IMR-90 (cell line): ENCODE measurements around the gene PRDX4. TPM values are rescaled to one million over a fixed set of nuclear protein-coding genes. Genes with fewer than 3 reads are reported as not detected.

Experiments
- ATAC-seq: fragments of 200-7000 bp; cut with Tn5 transposase; 2 replicates; pipeline ENCODE4 v1.9.1; 2020; ENCODE audit warnings: low read depth, mild to moderate bottlenecking, moderate library complexity
- BruUV-seq: library from RNA; stranded (reverse); fragments of 400-500 nt; replicated peaks from 2 replicates; lab custom pipeline; 2021; lab: Mats Ljungman, UMichigan
- CTCF ChIA-PET: fragments of 300-600 bp; formaldehyde crosslinking; extraction: SDS; loops from one replicate; lab custom pipeline; 2021; ENCODE audit warnings: antibody characterized with exemption; lab: Yijun Ruan, JAX
- POLR2A ChIA-PET: fragments of 300-600 bp; sonication (Branson Sonifier 250); formaldehyde crosslinking; loops from one replicate; lab custom pipeline; 2022; ENCODE audit warnings: antibody characterized with exemption; ENCODE audit not compliant: unreplicated experiment; lab: Charles Lee
- DNase-seq: peaks from one replicate; pipeline ENCODE4 v3.0.0; 2013
- H2AFZ ChIP-seq: replicated peaks from 2 replicates; pipeline ENCODE3; 2013; ENCODE audit warnings: low read length, mild to moderate bottlenecking; ENCODE audit not compliant: poor library complexity
- H2AK5ac ChIP-seq: 2 replicates; pipeline ENCODE4 v1.6.1; 2013; ENCODE audit warnings: low read depth, low read length, inconsistent platforms
- H2AK9ac ChIP-seq: replicated peaks from 2 replicates; pipeline ENCODE3; 2013; ENCODE audit warnings: mild to moderate bottlenecking, low read depth, low read length, moderate library complexity; ENCODE audit not compliant: poor library complexity
- H2BK120ac ChIP-seq: 2 replicates; pipeline ENCODE4 v1.6.1; 2013; ENCODE audit warnings: low read depth, low read length, inconsistent platforms
- H2BK15ac ChIP-seq: 3 replicates; pipeline ENCODE4 v1.6.1; 2013; ENCODE audit warnings: low read depth, low read length, inconsistent platforms
- H2BK20ac ChIP-seq: 2 replicates; pipeline ENCODE4 v1.6.1; 2013; ENCODE audit warnings: low read depth, mild to moderate bottlenecking, inconsistent platforms, low read length, moderate library complexity
- H2BK5ac ChIP-seq: 2 replicates; pipeline ENCODE4 v1.6.1; 2013; ENCODE audit warnings: mild to moderate bottlenecking, low read depth, low read length, inconsistent platforms; ENCODE audit not compliant: poor library complexity, severe bottlenecking
- H3K14ac ChIP-seq: replicated peaks from 2 replicates; pipeline ENCODE4 v1.6.1; 2013; ENCODE audit warnings: low read depth, low read length, inconsistent platforms
- H3K18ac ChIP-seq: 2 replicates; pipeline ENCODE4 v1.6.1; 2013; ENCODE audit warnings: low read depth, low read length, control low read depth
- H3K23ac ChIP-seq: 2 replicates; pipeline ENCODE4 v1.6.1; 2013; ENCODE audit warnings: low read depth, low read length, inconsistent platforms
- H3K27ac ChIP-seq: 2 replicates; pipeline ENCODE4 v1.5.1; 2013; ENCODE audit warnings: mild to moderate bottlenecking, control low read depth, low read length; ENCODE audit not compliant: insufficient read depth
- H3K27me3 ChIP-seq: 2 replicates; pipeline ENCODE4 v1.6.1; 2013; ENCODE audit warnings: low read length; ENCODE audit not compliant: control insufficient read depth, insufficient read depth
- H3K36me3 ChIP-seq: 2 replicates; pipeline ENCODE4 v1.6.1; 2013; ENCODE audit warnings: low read length, mixed read lengths; ENCODE audit not compliant: control insufficient read depth, insufficient read depth
- H3K4ac ChIP-seq: 2 replicates; pipeline ENCODE4 v1.6.1; 2013; ENCODE audit warnings: low read depth, low read length, inconsistent platforms
- H3K4me1 ChIP-seq: 2 replicates; pipeline ENCODE4 v1.6.1; 2013; ENCODE audit warnings: low read length, mixed read lengths; ENCODE audit not compliant: control insufficient read depth, insufficient read depth
- H3K4me2 ChIP-seq: 2 replicates; pipeline ENCODE4 v1.6.1; 2013; ENCODE audit warnings: low read depth, mild to moderate bottlenecking, control low read depth, low read length, moderate library complexity
- H3K4me3 ChIP-seq: 2 replicates; pipeline ENCODE4 v1.5.1; 2013; ENCODE audit warnings: low read depth, mild to moderate bottlenecking, control low read depth, low read length, moderate library complexity; ENCODE audit not compliant: insufficient read depth
- H3K56ac ChIP-seq: 2 replicates; pipeline ENCODE4 v1.6.1; 2013; ENCODE audit warnings: low read length, inconsistent platforms; ENCODE audit not compliant: insufficient read depth; ENCODE audit errors: extremely low read depth
- H3K79me1 ChIP-seq, 2 experiments: 2 replicates each; pipeline ENCODE4 v1.6.1; 2013; ENCODE audit warnings: low read length in 2 of 2, inconsistent platforms in 1 of 2, low read depth in 1 of 2
- H3K9ac ChIP-seq: 2 replicates; pipeline ENCODE4 v1.6.1; 2013; ENCODE audit warnings: low read depth, low read length, control low read depth
- H3K9me1 ChIP-seq: 2 replicates; pipeline ENCODE4 v1.6.1; 2013; ENCODE audit warnings: low read length, inconsistent platforms; ENCODE audit not compliant: insufficient read depth
- H3K9me3 ChIP-seq: 2 replicates; pipeline ENCODE4 v1.6.1; 2013; ENCODE audit warnings: low read length; ENCODE audit not compliant: control insufficient read depth, insufficient read depth
- H4K20me1 ChIP-seq: 2 replicates; pipeline ENCODE4 v1.6.1; 2013; ENCODE audit warnings: low read length, inconsistent platforms; ENCODE audit not compliant: insufficient read depth
- H4K5ac ChIP-seq: 2 replicates; pipeline ENCODE4 v1.6.1; 2013; ENCODE audit warnings: mild to moderate bottlenecking, low read depth, low read length, control low read depth
- H4K8ac ChIP-seq, 2 experiments: 2 replicates each; pipeline ENCODE4 v1.6.1; 2013; ENCODE audit warnings: low read depth in 2 of 2, low read length in 2 of 2, control low read depth in 1 of 2, inconsistent platforms in 1 of 2
- H4K91ac ChIP-seq: 2 replicates; pipeline ENCODE4 v1.6.1; 2013; ENCODE audit warnings: low read depth, low read length, inconsistent platforms; ENCODE audit not compliant: insufficient read depth
- CHD1 ChIP-seq: IDR thresholded peaks from 2 replicates; pipeline ENCODE4 v1.6.1; 2012; ENCODE audit warnings: low read depth, low read length, improper control_type of control experiment
- MXI1 ChIP-seq: IDR thresholded peaks from 2 replicates; pipeline ENCODE4 v1.6.1; 2012; ENCODE audit warnings: low read depth, mild to moderate bottlenecking, low read length, moderate library complexity, borderline replicate concordance
- NFE2L2 ChIP-seq: fragments of 150-350 bp; IDR thresholded peaks from 2 replicates; pipeline ENCODE4 v1.6.1; 2016; ENCODE audit warnings: low read depth, mild to moderate bottlenecking, low read length
- POLR2A ChIP-seq: IDR thresholded peaks from 2 replicates; pipeline ENCODE4 v1.6.1; 2012; ENCODE audit warnings: mild to moderate bottlenecking, low read depth, low read length
- RAD21 ChIP-seq: IDR thresholded peaks from 2 replicates; pipeline ENCODE4 v1.6.1; 2012; ENCODE audit warnings: low read length, improper control_type of control experiment
- WGBS, 2 experiments: methylation state at CpG; one replicate each; pipeline versions ENCODE4 v1.1.5 to v1.1.7; 2013; ENCODE audit warnings: missing lambda C conversion rate in 2 of 2; ENCODE audit not compliant: insufficient read length in 1 of 2; ENCODE audit errors: extremely low coverage in 2 of 2; 5-methylcytosine and 5-hydroxymethylcytosine counted together
- dilution Hi-C: fragments of 300-500 bp; cut with HindIII; formaldehyde crosslinking; loops from one replicate; pipeline ENCODE4 v1.14.3; 2018; ENCODE audit warnings: low sequenced_read_pairs; ENCODE audit not compliant: unreplicated experiment
- in situ Hi-C: fragments of 300-500 bp; cut with MboI; formaldehyde crosslinking; loops from 3 replicates; pipeline ENCODE4 v1.14.3; 2019; ENCODE audit warnings: low sequenced_read_pairs, inconsistent platforms, mixed read lengths
- intact Hi-C: fragments of 100-400 bp; cut with micrococcal nuclease; formaldehyde crosslinking; loops from 2 replicates; pipeline ENCODE4 v1.10.0; 2022
- polyA plus RNA-seq, 3 experiments: library from polyadenylated mRNA; depleted of rRNA; stranded (reverse); fragments of >200 nt; gene quantifications; 2 replicates each; pipeline ENCODE4 v1.2.3, GENCODE V29; 2012; ENCODE audit warnings: low replicate concordance in 1 of 3
- total RNA-seq: library from RNA; depleted of rRNA; stranded (reverse); fragments of >200 nt; gene quantifications from 2 replicates; pipeline ENCODE4 v1.2.3, GENCODE V29; 2012

Gene PRDX4
- total and polyA plus RNA-seq, 2 of the 4 experiments (the other 2 are of a cell fraction), result 194 to 226 TPM

DNA sequence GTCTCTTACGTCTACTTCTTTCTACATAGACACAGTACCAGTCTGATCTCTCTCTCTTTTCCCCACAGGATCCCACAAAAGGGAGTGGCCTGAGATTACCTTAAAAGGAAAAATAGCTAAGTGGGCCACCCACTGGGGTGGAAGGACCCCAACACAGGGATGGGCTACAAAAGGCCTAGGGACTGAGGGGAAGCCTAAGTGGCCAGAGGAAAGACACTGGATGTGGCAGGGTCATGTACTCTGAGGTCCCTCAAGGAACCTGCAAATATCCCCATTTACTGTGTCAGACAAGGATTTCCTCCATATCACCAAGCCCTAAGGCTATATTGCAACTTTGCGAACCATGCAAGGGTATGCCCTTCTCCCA, 6.5 kb upstream of the PRDX4 start:
- no peak overlapping the region for H2BK15ac ChIP-seq
- ATAC-seq (no peak), DNase-seq (no peak)
- no peaks in the 10 kb centered on the region for H4K20me1 ChIP-seq
- H3K27ac ChIP-seq, result no peak overlapping the region
- no peaks in the 10 kb centered on the region for H3K9me1 ChIP-seq
- no peak overlapping the region for H4K8ac ChIP-seq
- H3K4me1 ChIP-seq, result no peaks in the 10 kb centered on the region
- no peak overlapping the region for H3K9ac ChIP-seq
- TF ChIP-seq RAD21, result no peak
- no peak for TF ChIP-seq NFE2L2
- no peak for TF ChIP-seq POLR2A
- TF ChIP-seq CHD1, result no peak
- no peak for TF ChIP-seq MXI1
- CTCF ChIA-PET, result no interaction called here
- no peak overlapping the region for H3K4ac ChIP-seq
- H2AFZ ChIP-seq, result no peak overlapping the region
- no peaks in the 10 kb centered on the region for H3K79me1 ChIP-seq
- no peak overlapping the region for H3K14ac ChIP-seq
- H3K9me3 ChIP-seq, result no peaks in the 10 kb centered on the region
- peaks cover 3% of the 10 kb centered on the region; the same call in 1 of the 2 replicates for H3K27me3 ChIP-seq
- intact Hi-C loops, result no loop called here
- POLR2A ChIA-PET, result no interaction called here
- in situ Hi-C loops, result no loop called here
- no peaks in the 10 kb centered on the region for H3K36me3 ChIP-seq
- WGBS, 2 experiments, result no CpG with 5 or more reads among the region's 2 CpGs
- no peak overlapping the region for H3K23ac ChIP-seq
- H3K56ac ChIP-seq, result no peak overlapping the region
- no peak overlapping the region for H3K4me3 ChIP-seq
- no peak overlapping the region for H2BK20ac ChIP-seq
- no peak overlapping the region for H4K91ac ChIP-seq
- no peak overlapping the region for H3K4me2 ChIP-seq
- no peak overlapping the region for H2AK5ac ChIP-seq
- H4K5ac ChIP-seq, result no peak overlapping the region
- no peak overlapping the region for H3K18ac ChIP-seq
- H2BK120ac ChIP-seq, result no peak overlapping the region
- dilution Hi-C loops, result no loop called here
- no peak overlapping the region for H2AK9ac ChIP-seq
- no TSS peak for BruUV-seq
- no peak overlapping the region for H2BK5ac ChIP-seq
